Fibroblast of lung (primary cell): Measurements from ENCODE around the gene AKR1C2.
A peak's percentile ranks its signal among the peaks of the same experiment; 100 is the strongest.

Source experiments
- CTCF ChIP-seq, 2 donors: IDR thresholded peaks in 1 of 2; conservative IDR thresholded peaks in 1 of 2; 1 replicate in 1 of 2; 2 replicates in 1 of 2; pipeline ENCODE4 v1.5.1; 2011 to 2012; ENCODE audit warnings: low read length in 2 of 2, control low read depth in 1 of 2, inconsistent platforms in 1 of 2, low read depth in 1 of 2, mild to moderate bottlenecking in 1 of 2
- EZH2 ChIP-seq: IDR thresholded peaks from 2 replicates; pipeline ENCODE4 v1.5.1; 2012; ENCODE audit warnings: low read length, control low read depth, mild to moderate bottlenecking; ENCODE audit errors: missing control alignments

DNA sequence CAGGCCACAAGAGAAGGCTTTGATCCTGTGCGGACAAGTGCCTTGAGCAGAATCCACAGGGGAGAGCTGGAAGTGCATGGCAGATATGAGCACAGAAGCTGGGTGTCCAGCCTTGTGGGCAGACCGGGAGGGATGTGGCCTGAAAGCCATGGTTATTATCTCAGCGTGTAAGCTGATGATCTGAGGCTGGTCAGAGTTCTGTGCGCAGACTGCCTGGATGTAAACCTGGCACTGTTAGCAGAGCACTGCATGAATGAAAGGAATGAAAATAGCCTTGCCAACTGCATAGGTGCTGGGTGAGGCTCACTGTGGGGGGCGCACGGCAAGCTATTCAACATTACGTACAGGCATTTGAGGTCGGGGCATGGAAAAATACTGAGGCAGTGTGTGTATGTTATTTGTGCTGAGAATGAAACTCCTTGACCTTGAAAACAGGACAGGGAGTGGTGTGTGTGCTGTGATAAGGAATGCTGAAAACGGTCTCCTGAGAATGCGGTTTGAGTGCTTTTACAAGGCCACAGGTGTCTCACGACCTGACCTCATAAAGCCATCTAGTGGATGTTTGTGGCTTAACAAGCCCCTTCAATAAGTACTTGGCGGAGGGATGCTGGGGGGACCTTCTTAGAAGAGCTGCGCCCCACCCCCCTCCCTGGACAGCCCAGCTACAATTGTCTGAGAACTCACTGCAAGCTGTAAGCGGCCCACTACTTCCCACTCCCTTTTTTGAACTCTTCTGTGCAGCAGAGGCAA lies 21.8 kb downstream of the AKR1C2 start:
- TF ChIP-seq CTCF (conservative IDR thresholded peaks at IDR 0.05 in 1 of 2, IDR thresholded peaks at IDR 0.05 in 1 of 2; ENCODE audit: low read depth in 1 of 2, low read length in 2 of 2) = peak; percentile 21 to 54
- TF ChIP-seq EZH2 = no peak
